A549 (cell line): Measurements from ENCODE around the gene DLX5. TPM values are rescaled to one million over a fixed set of nuclear protein-coding genes. Genes with fewer than 3 reads are reported as not detected.

Experiments
- ATAC-seq, 2 experiments: fragments of 200-7000 bp in 1 of 2; fragments of >200 bp in 1 of 2; cut with Nextera tagmentation in 1 of 2; cut with Tn5 transposase in 1 of 2; 3 replicates each; pipeline versions ENCODE4 v1.8.0 to v1.9.1; 2018 to 2020; ENCODE audit warnings: mild to moderate bottlenecking in 1 of 2, moderate library complexity in 1 of 2
- CTCF ChIA-PET: fragments of 300-600 bp; sonication (Branson Sonifier 250); formaldehyde crosslinking; extraction: SDS; loops from one replicate; lab custom pipeline; 2021; ENCODE audit warnings: antibody characterized with exemption, inconsistent platforms; lab: Yijun Ruan, JAX
- POLR2A ChIA-PET: fragments of 350-600 bp; formaldehyde crosslinking; extraction: SDS; loops from one replicate; lab custom pipeline; 2021; ENCODE audit warnings: antibody characterized with exemption, inconsistent platforms; lab: Yijun Ruan, JAX
- DNase-seq, 2 experiments: peaks; one replicate each; pipeline versions ENCODE4 v3.0.0 to v3.0.0-alpha.2; 2011 to 2016; ENCODE audit warnings: low read depth in 1 of 2, low spot score in 1 of 2
- FAIRE-seq: peaks from 2 replicates; lab custom pipeline; 2011; peaks lifted over from hg19 to GRCh38; lab: Jason Lieb, UNC
- H3K27ac ChIP-seq, 2 experiments: fragments of >200 bp; sonication (Bioruptor Twin); formaldehyde crosslinking; 3 replicates each; pipeline ENCODE4 v1.5.1; 2016 to 2017
- H3K4me1 ChIP-seq: fragments of >200 bp; sonication (Bioruptor Twin); formaldehyde crosslinking; 3 replicates; pipeline ENCODE4 v1.6.1; 2016
- H3K4me2 ChIP-seq: fragments of >200 bp; sonication (Bioruptor Twin); formaldehyde crosslinking; 3 replicates; pipeline ENCODE4 v1.6.1; 2016
- H3K4me3 ChIP-seq: fragments of >200 bp; sonication (Bioruptor Twin); formaldehyde crosslinking; 3 replicates; pipeline ENCODE4 v1.5.1; 2016
- H3K9me3 ChIP-seq: fragments of >200 bp; sonication (Bioruptor Twin); formaldehyde crosslinking; 3 replicates; pipeline ENCODE4 v1.6.1; 2016
- ATOH8 ChIP-seq: fragments of 250-450 bp; sonication (Bioruptor Pico); IDR thresholded peaks from 2 replicates; pipeline ENCODE4 v1.5.0; 2020; ENCODE audit warnings: low read depth, mild to moderate bottlenecking, moderate library complexity
- BCL3 ChIP-seq: fragments of >200 bp; sonication (Bioruptor Twin); formaldehyde crosslinking; IDR thresholded peaks from 3 replicates; pipeline ENCODE4 v1.6.1; 2016
- CEBPB ChIP-seq, 2 experiments: fragments of >200 bp in 1 of 2; sonication (Bioruptor Twin) in 1 of 2; formaldehyde crosslinking in 1 of 2; IDR thresholded peaks; 2 replicates each; pipeline ENCODE4 v1.6.1; 2012 to 2016
- CTCF ChIP-seq: fragments of >200 bp; sonication (Bioruptor Twin); formaldehyde crosslinking; IDR thresholded peaks from 3 replicates; pipeline ENCODE4 v1.5.1; 2016
- EHF ChIP-seq: fragments of 250-450 bp; sonication (Bioruptor Pico); IDR thresholded peaks from 2 replicates; pipeline ENCODE4 v1.5.0; 2020; ENCODE audit warnings: mild to moderate bottlenecking
- FOSL2 ChIP-seq, 2 experiments: fragments of 450-650 bp in 1 of 2; fragments of >200 bp in 1 of 2; sonication (Bioruptor Twin) in 1 of 2; formaldehyde crosslinking; IDR thresholded peaks; 2 replicates each; pipeline versions ENCODE4 v1.5.0 to v1.6.1; 2016 to 2020; ENCODE audit warnings: mild to moderate bottlenecking in 1 of 2, moderate library complexity in 1 of 2
- FOXS1 ChIP-seq: fragments of 250-450 bp; sonication (Bioruptor Pico); IDR thresholded peaks from 2 replicates; pipeline ENCODE4 v1.5.0; 2020; ENCODE audit warnings: mild to moderate bottlenecking, moderate library complexity
- HES2 ChIP-seq: fragments of >200 bp; sonication (Bioruptor Twin); formaldehyde crosslinking; IDR thresholded peaks from 2 replicates; pipeline ENCODE4 v1.6.1; 2016
- HEYL ChIP-seq: fragments of 250-450 bp; sonication (Bioruptor Pico); IDR thresholded peaks from 2 replicates; pipeline ENCODE4 v1.8.0; 2021; ENCODE audit warnings: mild to moderate bottlenecking, moderate library complexity
- HMGXB4 ChIP-seq: fragments of 250-450 bp; sonication (Bioruptor Pico); IDR thresholded peaks from 2 replicates; pipeline ENCODE4 v1.5.0; 2021; ENCODE audit warnings: mild to moderate bottlenecking, moderate library complexity, borderline replicate concordance
- HOXB13 ChIP-seq: fragments of 250-450 bp; sonication (Bioruptor Pico); IDR thresholded peaks from 2 replicates; pipeline ENCODE4 v1.5.0; 2020; ENCODE audit warnings: low read depth, mild to moderate bottlenecking, moderate library complexity
- HOXB5 ChIP-seq: fragments of 250-450 bp; sonication (Bioruptor Pico); IDR thresholded peaks from 2 replicates; pipeline ENCODE4 v1.5.0; 2020; ENCODE audit warnings: mild to moderate bottlenecking, moderate library complexity
- MAFK ChIP-seq: fragments of 450-650 bp; IDR thresholded peaks from 2 replicates; pipeline ENCODE4 v1.6.1; 2014; ENCODE audit not compliant: partially characterized antibody
- MAX ChIP-seq: IDR thresholded peaks from 2 replicates; pipeline ENCODE4 v1.6.1; 2012
- NFE2L2 ChIP-seq: fragments of 150-350 bp; conservative IDR thresholded peaks from 2 replicates; pipeline ENCODE4 v1.6.1; 2014; ENCODE audit warnings: low read length
- POLR2A ChIP-seq: IDR thresholded peaks from 2 replicates; pipeline ENCODE4 v1.6.1; 2012; ENCODE audit warnings: mild to moderate bottlenecking, low read length
- RARB ChIP-seq: fragments of 250-450 bp; sonication (Bioruptor Pico); IDR thresholded peaks from 2 replicates; pipeline ENCODE4 v1.8.0; 2021; ENCODE audit warnings: mild to moderate bottlenecking, moderate library complexity
- RNF2 ChIP-seq: fragments of 200-600 bp; sonication (generic); IDR thresholded peaks from 2 replicates; pipeline ENCODE4 v1.6.1; 2016; ENCODE audit warnings: low read depth, mild to moderate bottlenecking, antibody characterized with exemption, moderate library complexity, borderline replicate concordance
- TFCP2L1 ChIP-seq: fragments of 250-450 bp; sonication (Bioruptor Pico); IDR thresholded peaks from 2 replicates; pipeline ENCODE4 v1.5.0; 2021; ENCODE audit warnings: mild to moderate bottlenecking
- TP53 ChIP-seq: fragments of 250-450 bp; sonication (Bioruptor Pico); IDR thresholded peaks from 2 replicates; pipeline ENCODE4 v1.5.0; 2021; ENCODE audit warnings: mild to moderate bottlenecking, moderate library complexity
- ZNF302 ChIP-seq: fragments of 250-450 bp; sonication (Bioruptor Pico); IDR thresholded peaks from 2 replicates; pipeline ENCODE4 v1.9.0; 2021; ENCODE audit warnings: inconsistent platforms, mild to moderate bottlenecking, moderate library complexity
- WGBS: methylation state at CpG from one replicate; pipeline ENCODE4 v1.1.6; 2017; ENCODE audit errors: missing lambda C conversion rate; 5-methylcytosine and 5-hydroxymethylcytosine counted together
- polyA plus RNA-seq, 4 experiments: library from polyadenylated mRNA; depleted of rRNA in 3 of 4; stranded (reverse); fragments of >200 nt; fragmentation: RNase III in 1 of 4; extraction: RNeasy Plus Mini Kit Qiagen cat#74134 plus additional on column Dnase treatment in 1 of 4; gene quantifications; 2 replicates in 3 of 4; 3 replicates in 1 of 4; pipeline ENCODE4 v1.2.3, GENCODE V29; 2011 to 2017

DLX5 gene
- polyA plus RNA-seq, 2 of the 4 experiments (the other 2 are of a cell fraction) = not detected

GRCh38 chr7:96989241-96989858 lies 35.3 kb downstream of the DLX5 start:
- Histone ChIP-seq H3K27ac (no peak overlapping the region), H3K4me3 (no peak overlapping the region), H3K4me2 (no peak overlapping the region), H3K4me1 (no peaks in the 10 kb centered on the region), H3K9me3 (no peaks in the 10 kb centered on the region)
- ATAC-seq = no peak
- TF ChIP-seq MAFK = no peak
- TF ChIP-seq TFCP2L1 (CRISPR knock-in tag) = no peak
- TF ChIP-seq HOXB13 (CRISPR knock-in tag) = no peak
- TF ChIP-seq ZNF302 (CRISPR knock-in tag) = no peak
- no peak for TF ChIP-seq CTCF
- TF ChIP-seq RARB (CRISPR knock-in tag) = no peak
- no peak for TF ChIP-seq NFE2L2
- POLR2A ChIA-PET = no interaction called here
- no peak for FAIRE-seq
- CTCF ChIA-PET = interaction anchor here (0.7 to 1.6 kb wide), 4 partner anchors 10 to 1073 kb away, joined by 3 to 4 read pairs (median 4); no protein-coding TSS in a partner anchor
- DNase-seq = no peak
- WGBS = 41% methylated on average over 22 of the region's 22 CpGs

GRCh38 chr7:96987719-96988118 lies 36.9 kb downstream of the DLX5 start:
- ChIA-PET POLR2A (no interaction called here), CTCF (interaction anchor here (0.7 to 0.9 kb wide), 2 partner anchors 40 to 879 kb away, joined by 3 to 4 read pairs; no protein-coding TSS in a partner anchor)
- Histone ChIP-seq H3K4me2 (no peak overlapping the region), H3K4me3 (no peak overlapping the region), H3K4me1 (no peaks in the 10 kb centered on the region), H3K27ac (no peak overlapping the region)
- ATAC-seq (no peak), DNase-seq (no peak)
- TF ChIP-seq CEBPB (IDR thresholded peaks at IDR 0.05) = no peak
- TF ChIP-seq, all 56 proteins: peak for 0
- no peaks in the 10 kb centered on the region for H3K9me3 ChIP-seq
- FAIRE-seq = no peak

GRCh38 chr7:96986901-96987300 lies 37.7 kb downstream of the DLX5 start:
- no peak overlapping the region for H3K4me3 ChIP-seq
- no peak overlapping the region for H3K27ac ChIP-seq
- H3K4me1 ChIP-seq = no peaks in the 10 kb centered on the region
- TF ChIP-seq FOSL2 (IDR thresholded peaks at IDR 0.05) (no peak), FOSL2 (CRISPR knock-in tag; IDR thresholded peaks at IDR 0.05) (no peak), NFE2L2 (no peak), EHF (CRISPR knock-in tag) (no peak), ATOH8 (no peak), HEYL (no peak), HOXB5 (no peak), POLR2A (no peak), HMGXB4 (CRISPR knock-in tag) (no peak), HOXB13 (CRISPR knock-in tag) (no peak), MAFK (no peak), FOXS1 (CRISPR knock-in tag) (no peak), ZNF302 (CRISPR knock-in tag) (no peak), RNF2 (no peak), HES2 (no peak), BCL3 (no peak), MAX (no peak), TP53 (CRISPR knock-in tag) (no peak)
- TF ChIP-seq, all 56 proteins: peak for 0
- ChIA-PET CTCF (interaction anchor here (0.7 kb wide), 1 partner anchor 1050 kb away, joined by 3 read pairs; no protein-coding TSS in a partner anchor), POLR2A (no interaction called here)
- Histone ChIP-seq H3K4me2 (no peak overlapping the region), H3K9me3 (no peaks in the 10 kb centered on the region)
- 0% methylated on average over 1 of the region's 1 CpG for WGBS
- FAIRE-seq (no peak), DNase-seq (no peak), ATAC-seq (no peak)
